A204.1 (cell line): ENCODE measurements around the gene SLC16A10.
"Not testable (repeated sequence)": the region's sequence is repeated elsewhere in the genome, so short reads cannot be mapped to it uniquely, and the experiment has no call there.

Source experiments
- FAIRE-seq: peaks from 2 replicates; lab custom pipeline; 2012; peaks lifted over from hg19 to GRCh38; lab: Jason Lieb, UNC

The SLC16A10 gene

GRCh38 chr6:111187874-111188273 is 100.6 kb downstream of the SLC16A10 start:
- no peak for FAIRE-seq

DNA sequence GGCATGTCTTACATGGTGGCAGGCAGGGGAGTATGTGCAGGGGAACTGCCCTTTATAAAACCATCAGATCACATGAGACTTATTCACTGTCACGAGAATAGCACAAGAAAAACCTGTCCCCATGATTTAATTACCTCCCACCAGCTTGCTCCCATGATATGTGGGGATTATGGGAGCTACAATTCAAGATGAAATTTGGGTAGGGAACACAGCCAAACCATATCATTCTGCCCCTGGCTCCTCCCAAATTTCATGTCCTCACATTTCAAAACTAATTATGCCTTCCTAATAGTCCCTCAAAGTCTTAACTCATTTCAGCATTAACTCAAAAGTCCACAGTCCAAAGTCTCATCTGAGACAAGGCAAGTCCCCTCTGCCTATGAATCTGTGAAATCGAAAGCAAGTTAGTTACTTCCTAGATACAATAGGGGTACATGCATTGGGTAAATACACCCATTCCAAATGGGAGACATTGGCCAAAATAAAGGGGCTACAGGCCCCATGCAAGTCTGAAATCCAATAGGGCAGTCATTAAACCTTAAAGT is 102.4 kb downstream of the SLC16A10 start:
- FAIRE-seq: not testable (repeated sequence)

GRCh38 chr6:111190637-111191036 is 103.3 kb downstream of the SLC16A10 start:
- FAIRE-seq: no peak

DNA sequence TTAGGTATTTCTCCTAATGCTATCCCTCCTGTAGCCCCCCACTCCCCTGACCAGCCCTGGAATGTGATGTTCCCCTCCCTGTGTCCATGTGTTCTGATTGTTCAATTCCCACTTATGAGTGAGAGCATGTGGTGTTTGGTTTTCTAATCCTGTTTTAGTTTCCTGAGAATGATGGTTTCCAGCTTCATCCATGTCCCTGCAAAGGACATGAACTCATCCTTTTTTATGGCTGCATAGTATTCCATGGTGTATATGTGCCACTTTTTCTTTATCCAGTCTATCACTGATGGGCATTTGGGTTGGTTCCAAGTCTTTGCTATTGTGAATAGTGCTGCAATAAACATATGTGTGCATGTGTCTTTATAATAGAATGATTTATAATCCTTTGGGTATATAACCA is 103.8 kb downstream of the SLC16A10 start:
- not testable (repeated sequence) for FAIRE-seq

- FAIRE-seq: no peak
Observed at GRCh38 chr6:111192911-111193555, 105.7 kb downstream of the SLC16A10 start.

- no peak for FAIRE-seq
Observed at GRCh38 chr6:111195656-111196055, 108.4 kb downstream of the SLC16A10 start.

GRCh38 chr6:111198841-111199240 is 111.5 kb downstream of the SLC16A10 start:
- FAIRE-seq: no peak

GRCh38 chr6:111199935-111200334 is 112.6 kb downstream of the SLC16A10 start:
- FAIRE-seq: no peak

- FAIRE-seq: no peak
Observed at GRCh38 chr6:111200350-111201243, 113.3 kb downstream of the SLC16A10 start.

DNA sequence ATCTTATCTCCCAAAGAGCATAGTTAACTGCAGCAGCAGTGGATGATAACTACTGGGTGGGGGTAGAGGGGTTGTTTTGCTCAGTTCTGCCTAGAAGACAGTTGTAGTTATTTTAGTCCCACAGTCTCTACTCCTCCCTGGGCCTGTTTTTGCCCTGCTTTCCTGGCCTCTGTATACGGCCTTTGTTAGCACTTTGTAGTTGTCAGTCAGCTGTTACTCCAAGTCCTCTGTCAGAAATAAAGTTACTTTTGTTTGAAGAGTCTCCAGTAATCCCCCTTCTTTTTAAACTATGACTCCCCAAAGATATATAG is 113.9 kb downstream of the SLC16A10 start:
- no peak for FAIRE-seq

DNA sequence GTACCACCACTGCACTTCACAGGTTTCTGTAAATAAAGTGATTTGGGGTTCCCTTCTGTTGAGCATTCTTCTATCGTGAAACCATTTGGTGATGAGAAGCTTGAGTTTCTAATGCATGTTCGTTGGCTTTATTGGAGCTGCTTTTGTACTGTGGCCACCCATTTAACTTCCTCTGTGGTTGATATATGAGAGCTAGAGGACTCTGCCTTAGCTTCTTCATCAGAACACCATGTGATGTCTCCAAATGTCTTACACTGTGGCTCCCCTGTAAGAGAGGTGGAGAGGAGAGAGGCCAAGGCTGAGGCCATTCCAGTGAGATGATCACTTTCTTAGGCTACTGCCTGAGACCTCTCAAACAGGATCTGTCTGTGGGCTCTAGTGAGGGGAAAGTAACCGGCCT is 114.5 kb downstream of the SLC16A10 start:
- no peak for FAIRE-seq

- not testable (repeated sequence) for FAIRE-seq
Observed at GRCh38 chr6:111203539-111203938, 116.2 kb downstream of the SLC16A10 start.

DNA sequence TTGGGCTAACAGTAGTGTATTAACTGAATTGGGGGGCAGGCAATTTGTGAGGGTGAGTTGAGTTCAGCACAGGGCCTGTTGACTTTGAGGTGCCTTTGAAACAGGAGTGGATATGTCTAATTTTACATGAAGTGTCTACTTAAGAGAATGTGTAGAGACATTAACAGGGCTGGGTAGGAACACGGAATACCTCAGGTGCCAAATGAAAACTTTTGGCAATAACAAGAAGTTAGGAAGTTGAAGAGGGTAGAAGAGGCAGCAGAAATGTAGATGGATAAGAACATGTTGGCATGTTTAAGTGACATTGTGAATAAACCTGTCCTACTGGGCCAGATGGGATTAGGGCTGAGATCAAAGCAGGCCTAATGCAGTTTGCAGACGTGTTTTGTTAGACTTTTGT is 117.0 kb downstream of the SLC16A10 start:
- no peak for FAIRE-seq

DNA sequence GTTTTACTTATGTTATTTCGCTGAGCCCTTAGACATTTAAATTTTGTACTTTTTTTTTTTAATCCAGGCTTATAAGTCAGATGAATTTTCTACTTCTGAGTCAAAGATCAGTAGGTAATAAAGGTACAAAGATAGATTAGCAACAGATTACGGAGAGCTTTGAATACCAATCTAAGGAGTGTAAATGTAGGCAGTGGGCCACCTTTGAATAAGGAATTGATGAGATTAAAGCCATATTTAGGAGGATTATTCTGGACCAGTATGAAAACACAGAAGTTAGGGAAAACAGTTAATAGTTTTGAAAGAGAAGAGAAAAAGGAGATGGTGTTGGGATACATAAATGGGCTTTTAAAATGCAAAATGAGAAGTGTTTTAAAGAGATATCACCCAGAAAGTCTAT is 117.6 kb downstream of the SLC16A10 start:
- no peak for FAIRE-seq

GRCh38 chr6:111205502-111205901 is 118.2 kb downstream of the SLC16A10 start:
- FAIRE-seq: no peak

GRCh38 chr6:111207141-111207858 is 120.0 kb downstream of the SLC16A10 start:
- FAIRE-seq: no peak

DNA sequence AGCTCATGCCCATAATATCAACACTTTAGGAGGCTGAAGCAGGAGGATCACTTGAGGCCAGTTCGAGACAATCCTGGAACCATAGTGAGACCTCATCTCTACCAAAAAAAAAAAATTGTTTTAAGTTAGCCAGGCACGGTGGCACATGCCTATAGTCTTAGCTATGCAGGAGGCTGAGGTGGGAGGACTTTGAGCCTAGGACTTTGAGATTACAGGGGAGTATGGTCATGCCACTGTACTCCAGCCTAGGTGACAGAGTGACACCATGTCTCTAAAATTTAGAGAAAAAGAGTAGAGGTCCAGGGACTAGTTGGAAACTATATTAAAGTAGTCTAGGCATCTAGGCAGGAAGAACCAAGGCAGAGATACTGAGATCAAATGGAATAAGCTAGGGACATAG is 121.6 kb downstream of the SLC16A10 start:
- FAIRE-seq: no peak

GRCh38 chr6:111210194-111210728 is 123.0 kb downstream of the SLC16A10 start:
- peak; percentile 79 for FAIRE-seq

- no peak for FAIRE-seq
Observed at GRCh38 chr6:111211411-111212030, 124.2 kb downstream of the SLC16A10 start.

DNA sequence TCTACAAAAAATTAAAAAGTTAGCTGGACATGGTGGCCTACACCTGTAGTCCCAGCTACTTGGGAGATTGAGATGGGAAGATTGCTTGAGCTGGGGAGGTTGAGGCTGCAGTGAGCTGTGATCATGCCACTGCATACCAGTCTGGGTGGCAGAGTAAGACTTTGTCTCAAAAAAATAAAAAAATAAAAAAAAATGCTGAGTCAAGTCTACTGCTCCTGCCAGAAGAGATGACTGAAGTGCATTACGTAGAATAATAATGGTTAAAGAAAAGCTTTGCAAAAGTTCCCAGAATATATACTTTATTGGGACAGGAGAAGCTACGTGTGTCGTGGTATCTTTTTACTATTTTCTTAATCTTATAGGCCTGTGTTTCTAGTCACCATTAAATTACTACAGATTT is 125.3 kb downstream of the SLC16A10 start:
- no peak for FAIRE-seq

- no peak for FAIRE-seq
Observed at GRCh38 chr6:111215131-111215530, 127.8 kb downstream of the SLC16A10 start.

- no peak for FAIRE-seq
Observed at GRCh38 chr6:111219785-111220184, 132.5 kb downstream of the SLC16A10 start.
